Measurements from ENCODE around the gene SSX3. TPM values are rescaled to one million over a fixed set of nuclear protein-coding genes. Genes with fewer than 3 reads are reported as not detected.
"Not testable (repeated sequence)": the region's sequence is repeated elsewhere in the genome, so short reads cannot be mapped to it uniquely, and the experiment has no call there.

The SSX3 gene
- polyA plus RNA-seq, result not detected

- not testable (repeated sequence) for H3K27me3 Mint-ChIP-seq (ENCODE audit: low read depth in 3 of 3); H3K36me3 Mint-ChIP-seq; DNase-seq; H3K4me1 Mint-ChIP-seq; H3K27ac Mint-ChIP-seq; H3K9me3 Mint-ChIP-seq; H3K4me3 Mint-ChIP-seq
Observed at GRCh38 chrX:48356315-48357094, at the start of gene SSX3. TSS of gene SSX3 (minus strand) at chrX:48356703. CDS start at chrX:48355249, 1,454 bp downstream.

- H3K36me3 Mint-ChIP-seq; H3K4me1 Mint-ChIP-seq; H3K9me3 Mint-ChIP-seq; H3K27me3 Mint-ChIP-seq (ENCODE audit: low read depth in 3 of 3); DNase-seq; H3K27ac Mint-ChIP-seq; H3K4me3 Mint-ChIP-seq: not testable (repeated sequence)
Observed at GRCh38 chrX:48397825-48398224, 41.3 kb upstream of the SSX3 start.

- not testable (repeated sequence) for H3K4me3 Mint-ChIP-seq; H3K27ac Mint-ChIP-seq; DNase-seq; H3K27me3 Mint-ChIP-seq (ENCODE audit: low read depth in 3 of 3); H3K36me3 Mint-ChIP-seq; H3K4me1 Mint-ChIP-seq; H3K9me3 Mint-ChIP-seq
Observed at GRCh38 chrX:48396931-48397330, 40.4 kb upstream of the SSX3 start.

GRCh38 chrX:48383239-48383638 lies 26.7 kb upstream of the SSX3 start, which contains the start of gene SSX4:
TSS of gene SSX4 (plus strand) at chrX:48383539. CDS start at chrX:48384054, 515 bp downstream.
- not testable (repeated sequence) for H3K9me3 Mint-ChIP-seq; H3K4me1 Mint-ChIP-seq; DNase-seq; H3K36me3 Mint-ChIP-seq; H3K4me3 Mint-ChIP-seq; H3K27me3 Mint-ChIP-seq (ENCODE audit: low read depth in 3 of 3); H3K27ac Mint-ChIP-seq

- H3K27ac Mint-ChIP-seq; H3K9me3 Mint-ChIP-seq; DNase-seq; H3K36me3 Mint-ChIP-seq; H3K4me3 Mint-ChIP-seq; H3K27me3 Mint-ChIP-seq (ENCODE audit: low read depth in 3 of 3); H3K4me1 Mint-ChIP-seq: not testable (repeated sequence)
Observed at GRCh38 chrX:48370408-48370807, 13.9 kb upstream of the SSX3 start.

GRCh38 chrX:48367717-48368408 lies 11.4 kb upstream of the SSX3 start:
- not testable (repeated sequence) for H3K27me3 Mint-ChIP-seq (ENCODE audit: low read depth in 3 of 3); H3K4me3 Mint-ChIP-seq; H3K4me1 Mint-ChIP-seq; H3K36me3 Mint-ChIP-seq; H3K27ac Mint-ChIP-seq; H3K9me3 Mint-ChIP-seq; DNase-seq

- not testable (repeated sequence) for H3K4me1 Mint-ChIP-seq; H3K9me3 Mint-ChIP-seq; H3K27me3 Mint-ChIP-seq (ENCODE audit: low read depth in 3 of 3); H3K4me3 Mint-ChIP-seq; H3K27ac Mint-ChIP-seq; DNase-seq; H3K36me3 Mint-ChIP-seq
Observed at GRCh38 chrX:48359281-48359680, 2.8 kb upstream of the SSX3 start.

GRCh38 chrX:48357681-48358080 lies 1.2 kb upstream of the SSX3 start:
- Mint-ChIP-seq H3K9me3 (peaks cover 0 to 2% (median 0%) of the 10 kb centered on the region in 6 donors), H3K4me1 (no peaks in the 10 kb centered on the region), H3K27me3 (ENCODE audit: low read depth in 3 of 3) (peaks cover 4 to 9% (median 5%) of the 10 kb centered on the region in 3 donors), H3K36me3 (no peaks in the 10 kb centered on the region), H3K27ac (no peak overlapping the region), H3K4me3 (no peak overlapping the region)
- DNase-seq, result no peak

- H3K9me3 Mint-ChIP-seq, H3K4me3 Mint-ChIP-seq, H3K27ac Mint-ChIP-seq, DNase-seq, H3K36me3 Mint-ChIP-seq, H3K4me1 Mint-ChIP-seq: not testable (repeated sequence)
- H3K27me3 Mint-ChIP-seq (ENCODE audit: low read depth in 3 of 3), result peaks cover 2 to 16% (median 3%) of the 10 kb centered on the region in 3 donors
Observed at GRCh38 chrX:48346059-48346458, 10.4 kb downstream of the SSX3 start.

GRCh38 chrX:48313996-48314395 lies 42.5 kb downstream of the SSX3 start:
- not testable (repeated sequence) for H3K4me1 Mint-ChIP-seq, H3K9me3 Mint-ChIP-seq, H3K4me3 Mint-ChIP-seq, H3K27ac Mint-ChIP-seq, DNase-seq, H3K36me3 Mint-ChIP-seq
- H3K27me3 Mint-ChIP-seq (ENCODE audit: low read depth in 3 of 3), result peaks cover 3 to 14% (median 3%) of the 10 kb centered on the region in 3 donors

- DNase-seq, result no peak
- Mint-ChIP-seq H3K9me3 (no peaks in the 10 kb centered on the region), H3K36me3 (no peaks in the 10 kb centered on the region), H3K27ac (no peak overlapping the region), H3K4me1 (no peaks in the 10 kb centered on the region), H3K4me3 (no peak overlapping the region), H3K27me3 (ENCODE audit: low read depth in 3 of 3) (peaks cover 1 to 10% (median 3%) of the 10 kb centered on the region in 3 donors)
Observed at GRCh38 chrX:48306175-48306574, 50.3 kb downstream of the SSX3 start.

Other genes starting within 250 kb of the SSX3 start
- gene SPACA5B, start 226.1 kb downstream of the SSX3 start, polyA plus RNA-seq, result not detected
- gene SSX5, start 159.9 kb downstream of the SSX3 start, polyA plus RNA-seq, result not detected
- gene SSX1, start 101.3 kb downstream of the SSX3 start, polyA plus RNA-seq, result not detected
- gene SSX4, start 26.8 kb upstream of the SSX3 start, polyA plus RNA-seq, result not detected
- gene SSX4B, start 55.3 kb upstream of the SSX3 start, polyA plus RNA-seq, result not detected
- 10 to 100 TPM; 24.3 to 48.0 (median 26.5) TPM for gene SLC38A5, start 113.6 kb upstream of the SSX3 start, polyA plus RNA-seq
- gene FTSJ1, start 119.5 kb upstream of the SSX3 start, polyA plus RNA-seq, result 100 to 1,000 TPM in 1 of 3 donors, 10 to 100 TPM in 2; 73.5 to 115 (median 85.0) TPM
- 10 to 100 TPM; 13.1 to 29.8 (median 18.1) TPM for gene PORCN, start 152.3 kb upstream of the SSX3 start, polyA plus RNA-seq
- gene EBP, start 165.1 kb upstream of the SSX3 start, polyA plus RNA-seq, result 100 to 1,000 TPM; 184 to 314 (median 233) TPM
- 10 to 100 TPM; 20.0 to 34.9 (median 30.6) TPM for gene TBC1D25, start 183.0 kb upstream of the SSX3 start, polyA plus RNA-seq
- gene RBM3, start 217.8 kb upstream of the SSX3 start, polyA plus RNA-seq, result 100 to 1,000 TPM; 251 to 286 (median 252) TPM
- gene WDR13, start 240.8 kb upstream of the SSX3 start, polyA plus RNA-seq, result 10 to 100 TPM; 67.1 to 78.1 (median 75.4) TPM

Measured in immature natural killer cell (primary cell).